ENCODE data around the gene ANXA1.

GRCh38 chr9:73138516-73138915 is 13.1 kb upstream of the ANXA1 start:
- TF ChIP-seq POLR2A (IDR thresholded peaks at IDR 0.05) = no peak
- no peak for TF ChIP-seq CTCF (IDR thresholded peaks at IDR 0.05 in 8 of 11, conservative IDR thresholded peaks at IDR 0.05 in 3 of 11)
